Endothelial cell of umbilical vein (primary cell): ENCODE data around the gene FIGNL2.

ENCODE experiments used
- EZH2 ChIP-seq: IDR thresholded peaks from 2 replicates; pipeline ENCODE4 v1.6.1; 2012; ENCODE audit warnings: borderline replicate concordance, low read depth, mild to moderate bottlenecking, moderate library complexity, low read length, inconsistent platforms; ENCODE audit not compliant: severe bottlenecking
- TF ChIP-seq, protein P1 (sequence below): IDR thresholded peaks from 2 replicates; pipeline ENCODE4 v1.6.1; 2011; ENCODE audit not compliant: insufficient read depth, insufficient read length
- TF ChIP-seq, protein P2 (sequence below), 2 donors: IDR thresholded peaks; 1 replicate in 1 of 2; 2 replicates in 1 of 2; pipeline ENCODE4 v1.5.1; 2011; ENCODE audit warnings: low read length in 2 of 2, mild to moderate bottlenecking in 2 of 2, moderate library complexity in 2 of 2, control low read depth in 1 of 2, inconsistent platforms in 1 of 2, low read depth in 1 of 2; ENCODE audit not compliant: insufficient read depth in 1 of 2; ENCODE audit errors: extremely low read depth in 1 of 2

DNA sequence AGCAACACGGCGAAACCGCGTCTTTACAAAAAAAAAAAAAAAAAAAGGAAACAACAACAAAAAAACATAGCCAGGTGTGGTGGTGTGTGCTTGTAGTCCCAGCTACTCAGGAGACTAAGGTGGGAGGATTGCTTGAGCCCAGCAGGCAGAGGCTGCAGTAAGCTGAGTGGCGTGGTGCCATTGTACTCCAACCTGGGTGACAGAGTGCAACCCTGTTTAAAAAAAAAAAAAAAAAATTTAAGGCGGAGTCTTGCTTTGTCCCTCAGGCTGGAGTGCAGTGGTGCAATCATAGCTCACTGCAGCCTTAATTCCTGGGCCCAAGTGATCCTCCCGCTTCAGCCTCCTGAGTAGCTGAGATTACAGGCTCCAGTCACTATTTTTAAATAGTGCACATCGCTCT is 18.2 kb upstream of the FIGNL2 start:
- TF ChIP-seq EZH2 = no peak
- TF ChIP-seq, protein P1, sequence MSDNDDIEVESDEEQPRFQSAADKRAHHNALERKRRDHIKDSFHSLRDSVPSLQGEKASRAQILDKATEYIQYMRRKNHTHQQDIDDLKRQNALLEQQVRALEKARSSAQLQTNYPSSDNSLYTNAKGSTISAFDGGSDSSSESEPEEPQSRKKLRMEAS = no peak
- TF ChIP-seq, protein P2, sequence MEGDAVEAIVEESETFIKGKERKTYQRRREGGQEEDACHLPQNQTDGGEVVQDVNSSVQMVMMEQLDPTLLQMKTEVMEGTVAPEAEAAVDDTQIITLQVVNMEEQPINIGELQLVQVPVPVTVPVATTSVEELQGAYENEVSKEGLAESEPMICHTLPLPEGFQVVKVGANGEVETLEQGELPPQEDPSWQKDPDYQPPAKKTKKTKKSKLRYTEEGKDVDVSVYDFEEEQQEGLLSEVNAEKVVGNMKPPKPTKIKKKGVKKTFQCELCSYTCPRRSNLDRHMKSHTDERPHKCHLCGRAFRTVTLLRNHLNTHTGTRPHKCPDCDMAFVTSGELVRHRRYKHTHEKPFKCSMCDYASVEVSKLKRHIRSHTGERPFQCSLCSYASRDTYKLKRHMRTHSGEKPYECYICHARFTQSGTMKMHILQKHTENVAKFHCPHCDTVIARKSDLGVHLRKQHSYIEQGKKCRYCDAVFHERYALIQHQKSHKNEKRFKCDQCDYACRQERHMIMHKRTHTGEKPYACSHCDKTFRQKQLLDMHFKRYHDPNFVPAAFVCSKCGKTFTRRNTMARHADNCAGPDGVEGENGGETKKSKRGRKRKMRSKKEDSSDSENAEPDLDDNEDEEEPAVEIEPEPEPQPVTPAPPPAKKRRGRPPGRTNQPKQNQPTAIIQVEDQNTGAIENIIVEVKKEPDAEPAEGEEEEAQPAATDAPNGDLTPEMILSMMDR (IDR thresholded peaks at IDR 0.05; ENCODE audit: extremely low read depth in 1 of 2, insufficient read depth in 1 of 2, low read depth in 1 of 2, low read length in 2 of 2) = no peak
